ENCODE measurements around the gene TBC1D10B. TPM values are rescaled to one million over a fixed set of nuclear protein-coding genes. Genes with fewer than 3 reads are reported as not detected.

The TBC1D10B gene
- total and polyA plus RNA-seq, 2 of the 8 experiments (the other 6 are each of a cell fraction or from before 2014, with no cell fraction given), result 15.4 to 28.6 TPM

- no peak for TF ChIP-seq FOSL1 (IDR thresholded peaks at IDR 0.05; ENCODE audit: insufficient read depth, low read depth, low read length)
- TF ChIP-seq HDAC6 (IDR thresholded peaks at IDR 0.05; ENCODE audit: low read depth, low read length), result no peak
- no peak for TF ChIP-seq ASH2L (IDR thresholded peaks at IDR 0.05; ENCODE audit: low read length)
- TF ChIP-seq SAP30 (IDR thresholded peaks at IDR 0.05; ENCODE audit: insufficient read depth, insufficient replicate concordance, low read length), result no peak
Observed at GRCh38 chr16:30372725-30373124, 2.4 kb upstream of the TBC1D10B start (continued).
